Immature natural killer cell (primary cell): Measurements from ENCODE around the gene CYGB. TPM values are rescaled to one million over a fixed set of nuclear protein-coding genes. Genes with fewer than 3 reads are reported as not detected.
"Not testable (repeated sequence)": the region's sequence is repeated elsewhere in the genome, so short reads cannot be mapped to it uniquely, and the experiment has no call there.

Experiments
- DNase-seq, 3 donors: peaks; one replicate each; pipeline ENCODE4 v3.0.0; 2022; ENCODE audit warnings: mixed read lengths in 1 of 3
- H3K27ac Mint-ChIP-seq, 6 donors: one replicate each; pipeline ENCODE4 v1.8.0; 2020; ENCODE audit warnings: mixed read lengths in 6 of 6, mild to moderate bottlenecking in 5 of 6, inconsistent platforms in 4 of 6, moderate library complexity in 3 of 6
- H3K27me3 Mint-ChIP-seq, 3 donors: one replicate each; pipeline ENCODE4 v1.8.0; 2020 to 2021; ENCODE audit warnings: low read depth in 3 of 3, mild to moderate bottlenecking in 3 of 3, mixed read lengths in 3 of 3, moderate library complexity in 3 of 3, inconsistent platforms in 1 of 3
- H3K36me3 Mint-ChIP-seq, 3 donors: one replicate each; pipeline ENCODE4 v1.8.0; 2020; ENCODE audit warnings: mixed read lengths in 3 of 3, inconsistent platforms in 2 of 3, mild to moderate bottlenecking in 2 of 3
- H3K4me1 Mint-ChIP-seq, 2 donors: one replicate each; pipeline ENCODE4 v1.8.0; 2020; ENCODE audit warnings: inconsistent platforms in 2 of 2, mild to moderate bottlenecking in 2 of 2, mixed read lengths in 2 of 2, moderate library complexity in 1 of 2
- H3K4me3 Mint-ChIP-seq, 5 donors: one replicate each; pipeline ENCODE4 v1.8.0; 2020; ENCODE audit warnings: mild to moderate bottlenecking in 5 of 5, mixed read lengths in 5 of 5, inconsistent platforms in 3 of 5, moderate library complexity in 3 of 5
- H3K9me3 Mint-ChIP-seq, 6 donors: one replicate each; pipeline ENCODE4 v1.8.0; 2020; ENCODE audit warnings: mild to moderate bottlenecking in 6 of 6, mixed read lengths in 6 of 6, inconsistent platforms in 4 of 6, moderate library complexity in 3 of 6
- polyA plus RNA-seq, 3 donors: library from polyadenylated mRNA; unstranded; fragments of 300-500 nt; fragmentation: Illumina TruSeq; gene quantifications; one replicate each; pipeline ENCODE4 v1.2.3, GENCODE V29; 2021

The CYGB gene
- polyA plus RNA-seq, 3 donors from 2014 or later = 0.09 to 0.41 TPM; not detected in 1

DNA sequence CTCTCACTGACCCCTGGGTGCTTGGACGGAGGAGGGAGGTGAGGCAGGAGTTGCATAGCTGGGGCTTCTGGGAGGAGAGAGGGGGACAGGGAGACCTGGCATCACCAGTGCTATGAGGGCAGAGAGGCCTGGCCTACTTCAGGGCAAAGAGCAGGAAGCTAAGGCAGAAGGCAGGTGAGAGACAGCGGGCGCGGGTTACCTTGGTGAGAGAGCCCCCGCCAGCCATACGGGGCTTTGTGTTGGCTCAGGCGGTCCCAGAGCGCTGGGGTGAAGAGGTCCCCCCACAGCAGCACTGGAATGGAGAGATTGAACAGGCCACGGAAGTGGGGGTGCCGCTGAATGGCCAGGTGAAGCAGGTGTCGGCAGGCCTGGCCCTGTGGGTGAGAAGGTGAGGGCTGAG, 36.7 kb upstream of the CYGB start:
- Mint-ChIP-seq H3K27ac (no peak overlapping the region), H3K36me3 (no peaks in the 10 kb centered on the region), H3K27me3 (peaks cover 0 to 4% (median 2%) of the 10 kb centered on the region in 3 donors), H3K9me3 (no peaks in the 10 kb centered on the region), H3K4me1 (no peaks in the 10 kb centered on the region), H3K4me3 (no peak overlapping the region)
- no peak for DNase-seq

- Mint-ChIP-seq H3K9me3 (no peaks in the 10 kb centered on the region), H3K27me3 (peaks cover 0 to 4% (median 2%) of the 10 kb centered on the region in 3 donors), H3K27ac (no peak overlapping the region)
Observed at GRCh38 chr17:76573096-76573495, 35.6 kb upstream of the CYGB start.

GRCh38 chr17:76572201-76572910, 34.8 kb upstream of the CYGB start:
- Mint-ChIP-seq H3K27me3 (peaks cover 0 to 4% (median 2%) of the 10 kb centered on the region in 3 donors), H3K9me3 (no peaks in the 10 kb centered on the region)

More at GRCh38 chr17:76573096-76573495, 35.6 kb upstream of the CYGB start:
- H3K36me3 Mint-ChIP-seq = no peaks in the 10 kb centered on the region
- no peak overlapping the region for H3K4me3 Mint-ChIP-seq
- no peak for DNase-seq
- H3K4me1 Mint-ChIP-seq = peaks cover 2 to 6% of the 10 kb centered on the region in 2 donors

DNA sequence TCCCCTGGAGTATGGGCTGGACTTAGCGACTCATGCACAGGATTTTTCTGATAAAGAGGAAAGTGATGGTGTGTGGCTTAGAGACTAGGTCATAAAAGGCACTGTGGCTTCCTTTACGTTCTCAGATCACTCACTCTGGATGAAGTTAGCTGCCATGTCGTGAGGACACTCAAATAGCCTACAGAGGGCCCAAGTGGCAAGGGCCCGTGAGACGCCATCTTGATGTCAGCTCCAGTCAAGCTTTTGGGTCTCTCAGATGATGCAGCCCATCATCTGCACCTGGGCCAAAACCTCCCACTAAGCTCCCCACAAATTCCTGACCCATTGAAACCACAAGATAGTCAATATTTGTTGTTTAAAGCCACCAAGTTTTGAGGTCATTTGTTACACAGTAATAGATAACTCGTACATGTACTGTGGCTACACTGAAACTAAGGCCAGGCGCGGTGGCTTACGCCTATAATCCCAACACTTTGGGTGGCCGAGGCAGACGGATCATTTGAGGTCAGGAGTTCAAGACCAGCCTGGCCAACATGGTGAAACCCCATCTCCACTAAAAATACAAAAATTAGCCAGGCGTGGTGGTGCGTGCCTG, 33.5 kb upstream of the CYGB start:
- peaks cover 0 to 2% (median under 1%) of the 10 kb centered on the region in 3 donors for H3K36me3 Mint-ChIP-seq
- no peak overlapping the region for H3K4me3 Mint-ChIP-seq
- no peak for DNase-seq
- H3K27me3 Mint-ChIP-seq = peaks cover 2 to 4% (median 2%) of the 10 kb centered on the region in 3 donors
- no peaks in the 10 kb centered on the region for H3K9me3 Mint-ChIP-seq
- H3K4me1 Mint-ChIP-seq = peaks cover 12 to 19% of the 10 kb centered on the region in 2 donors
- no peak overlapping the region for H3K27ac Mint-ChIP-seq

More at GRCh38 chr17:76572201-76572910, 34.8 kb upstream of the CYGB start:
- Mint-ChIP-seq H3K4me1 (peaks cover 9 to 13% of the 10 kb centered on the region in 2 donors), H3K36me3 (no peaks in the 10 kb centered on the region), H3K4me3 (no peak overlapping the region), H3K27ac (no peak overlapping the region)
- no peak for DNase-seq

- DNase-seq = no peak
- H3K4me1 Mint-ChIP-seq = peaks cover 13 to 19% of the 10 kb centered on the region in 2 donors
- no peak overlapping the region for H3K4me3 Mint-ChIP-seq
- no peaks in the 10 kb centered on the region for H3K9me3 Mint-ChIP-seq
- peaks cover 1 to 7% (median 6%) of the 10 kb centered on the region in 3 donors for H3K36me3 Mint-ChIP-seq
- H3K27ac Mint-ChIP-seq = no peak overlapping the region
- H3K27me3 Mint-ChIP-seq = peaks cover 2 to 4% (median 2%) of the 10 kb centered on the region in 3 donors
Observed at GRCh38 chr17:76570457-76570856, 32.9 kb upstream of the CYGB start.

- no peak overlapping the region for H3K4me3 Mint-ChIP-seq
- H3K27me3 Mint-ChIP-seq = peaks cover 2 to 4% (median 2%) of the 10 kb centered on the region in 3 donors
- no peak overlapping the region for H3K27ac Mint-ChIP-seq
- peaks cover 5 to 13% (median 9%) of the 10 kb centered on the region in 3 donors for H3K36me3 Mint-ChIP-seq
- DNase-seq = no peak
- peaks cover 13 to 19% of the 10 kb centered on the region in 2 donors for H3K4me1 Mint-ChIP-seq
- H3K9me3 Mint-ChIP-seq = no peaks in the 10 kb centered on the region
Observed at GRCh38 chr17:76569607-76570279, 32.2 kb upstream of the CYGB start.

DNA sequence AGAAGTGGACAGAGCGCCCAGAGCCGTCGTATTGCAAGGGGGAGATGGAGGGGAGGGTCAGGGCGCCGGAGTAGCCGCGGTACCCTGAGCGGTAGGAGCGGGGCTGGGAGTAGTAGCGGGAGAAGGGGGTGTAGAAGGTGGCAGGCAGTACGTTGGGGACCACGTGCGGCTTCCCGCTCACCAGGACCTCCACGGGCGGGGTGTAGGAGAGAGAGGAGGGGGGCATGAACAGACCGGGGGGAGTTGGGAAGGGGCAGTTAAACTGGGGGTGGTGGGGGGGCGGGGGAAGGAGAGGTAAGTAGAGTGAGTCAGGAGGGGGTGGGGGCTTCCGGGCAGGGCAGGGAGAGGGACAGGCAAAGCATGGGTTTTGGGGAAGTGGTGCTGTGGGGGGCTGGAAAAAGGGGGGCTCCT, 31.3 kb upstream of the CYGB start:
- H3K4me1 Mint-ChIP-seq = peaks cover 13 to 19% of the 10 kb centered on the region in 2 donors
- H3K9me3 Mint-ChIP-seq = no peaks in the 10 kb centered on the region
- peaks cover 0 to 4% (median 2%) of the 10 kb centered on the region in 3 donors for H3K27me3 Mint-ChIP-seq
- peaks cover 5 to 18% (median 9%) of the 10 kb centered on the region in 3 donors for H3K36me3 Mint-ChIP-seq
- no peak overlapping the region for H3K27ac Mint-ChIP-seq
- no peak for DNase-seq
- no peak overlapping the region for H3K4me3 Mint-ChIP-seq

- Mint-ChIP-seq H3K27me3 (peaks cover 0 to 4% (median 2%) of the 10 kb centered on the region in 3 donors), H3K36me3 (peaks cover 8 to 20% (median 12%) of the 10 kb centered on the region in 3 donors), H3K9me3 (no peaks in the 10 kb centered on the region), H3K27ac (peak overlapping the region in 4 of 6 donors; percentile 34 to 77 (median 54)), H3K4me3 (no peak overlapping the region), H3K4me1 (peaks cover 14 to 19% of the 10 kb centered on the region in 2 donors)
- DNase-seq = no peak
Observed at GRCh38 chr17:76567634-76568432, 30.3 kb upstream of the CYGB start.

DNA sequence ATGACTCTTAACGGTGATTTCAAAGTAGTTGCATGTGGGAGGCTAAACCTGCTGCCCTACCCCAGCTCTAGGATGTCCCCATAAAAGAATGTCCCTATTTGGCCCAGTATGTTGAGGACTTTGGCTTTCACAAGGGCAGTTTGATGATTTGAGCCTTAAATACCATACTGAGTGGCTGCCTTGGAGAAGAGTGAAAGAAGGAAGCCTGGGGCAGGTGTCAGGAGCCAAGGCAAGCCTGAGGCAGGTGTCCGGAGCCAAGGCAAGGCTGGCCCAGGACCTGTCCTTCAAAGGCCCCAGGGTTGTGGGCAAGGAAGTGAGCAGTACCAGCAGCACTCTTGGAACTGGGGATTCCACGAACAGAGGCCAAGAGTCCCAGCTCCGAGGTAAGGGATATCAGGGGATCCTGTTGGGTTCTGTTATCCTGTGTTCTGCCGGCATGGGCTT, 29.5 kb upstream of the CYGB start:
- Mint-ChIP-seq H3K9me3 (no peaks in the 10 kb centered on the region), H3K36me3 (peaks cover 8 to 23% (median 14%) of the 10 kb centered on the region in 3 donors), H3K4me3 (peak overlapping the region in 1 of 5 donors; percentile 21), H3K4me1 (peaks cover 15 to 19% of the 10 kb centered on the region in 2 donors), H3K27ac (peak overlapping the region in 2 of 6 donors; percentile 34 to 46), H3K27me3 (peaks cover 0 to 4% (median 0%) of the 10 kb centered on the region in 3 donors)
- no peak for DNase-seq

GRCh38 chr17:76566613-76566943, 29.1 kb upstream of the CYGB start:
- H3K4me1 Mint-ChIP-seq = peaks cover 17 to 22% of the 10 kb centered on the region in 2 donors
- H3K4me3 Mint-ChIP-seq = no peak overlapping the region
- no peak for DNase-seq
- no peak overlapping the region for H3K27ac Mint-ChIP-seq
- peaks cover 0 to 4% (median 0%) of the 10 kb centered on the region in 3 donors for H3K27me3 Mint-ChIP-seq
- H3K36me3 Mint-ChIP-seq = peaks cover 13 to 27% (median 17%) of the 10 kb centered on the region in 3 donors
- no peaks in the 10 kb centered on the region for H3K9me3 Mint-ChIP-seq

DNA sequence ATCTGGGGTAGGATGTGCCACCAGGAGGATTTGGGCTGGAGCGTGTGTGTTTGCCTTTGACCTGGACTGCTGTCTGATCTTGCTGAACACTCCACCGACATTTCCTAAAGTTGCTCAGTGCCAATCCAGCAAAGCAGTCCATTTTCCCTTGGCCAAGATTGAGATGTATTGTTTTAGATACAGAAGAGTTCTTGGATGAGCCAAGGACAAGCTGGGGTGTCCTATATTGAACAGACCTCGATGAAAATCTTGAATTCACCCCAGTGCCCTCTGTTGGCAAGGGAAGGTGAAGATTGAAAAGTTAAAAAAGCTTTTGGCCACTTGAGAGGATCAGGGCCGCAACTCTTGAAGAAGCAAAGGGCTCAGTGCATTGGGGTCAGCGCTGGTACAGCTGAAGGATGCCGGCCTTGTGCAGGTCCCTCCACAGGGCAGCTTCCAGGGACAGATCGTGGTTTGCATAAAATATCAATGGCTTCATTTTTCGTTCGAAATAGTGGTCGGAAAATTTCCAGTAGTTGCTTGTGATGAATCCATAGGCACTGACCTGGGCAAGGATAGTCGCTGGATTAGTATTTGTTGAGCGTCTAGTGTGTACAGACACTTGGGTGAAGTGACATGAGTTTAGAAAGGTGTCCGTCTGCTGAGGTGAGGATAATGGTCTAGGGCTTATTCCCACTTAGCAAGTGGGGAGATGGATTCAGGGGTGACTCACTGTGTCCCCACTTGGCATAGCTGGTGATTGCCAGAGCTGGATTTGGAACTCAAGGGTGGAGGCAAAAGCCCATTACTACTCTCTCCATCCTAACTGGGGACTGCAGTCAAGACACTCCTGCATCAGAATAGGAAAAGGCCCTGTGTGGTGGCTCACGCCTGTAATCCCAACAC, 28.5 kb upstream of the CYGB start:
- peaks cover 18 to 24% of the 10 kb centered on the region in 2 donors for H3K4me1 Mint-ChIP-seq
- H3K36me3 Mint-ChIP-seq = peaks cover 14 to 28% (median 18%) of the 10 kb centered on the region in 3 donors
- peaks cover 0 to 4% (median 0%) of the 10 kb centered on the region in 3 donors for H3K27me3 Mint-ChIP-seq

GRCh38 chr17:76564991-76565727, 27.6 kb upstream of the CYGB start:
- H3K9me3 Mint-ChIP-seq, DNase-seq, H3K27me3 Mint-ChIP-seq, H3K4me3 Mint-ChIP-seq: not testable (repeated sequence)
- peaks cover 14 to 28% (median 18%) of the 10 kb centered on the region in 3 donors for H3K36me3 Mint-ChIP-seq
- peaks cover 18 to 25% of the 10 kb centered on the region in 2 donors for H3K4me1 Mint-ChIP-seq
- H3K27ac Mint-ChIP-seq = peak overlapping the region in 2 of 6 donors; percentile 12 to 31

More for the DNA sequence above, 28.5 kb upstream of the CYGB start:
- DNase-seq = no peak
- Mint-ChIP-seq H3K27ac (peak overlapping the region in 2 of 6 donors; percentile 31 to 57), H3K4me3 (no peak overlapping the region), H3K9me3 (no peaks in the 10 kb centered on the region)
